Stimulated activated CD4-positive, alpha-beta T cell treated with anti-CD3 and anti-CD28 coated beads, Interleukin-2, amount 100 ng/mL, for 4 hours (primary cell): ENCODE data around the gene JMJD6.
"Not testable (repeated sequence)": the region's sequence is repeated elsewhere in the genome, so short reads cannot be mapped to it uniquely, and the experiment has no call there.

ENCODE experiments used
- DNase-seq: peaks from one replicate; pipeline ENCODE4 v3.0.0-alpha.2; 2020; ENCODE audit warnings: low read depth

The JMJD6 gene

DNA sequence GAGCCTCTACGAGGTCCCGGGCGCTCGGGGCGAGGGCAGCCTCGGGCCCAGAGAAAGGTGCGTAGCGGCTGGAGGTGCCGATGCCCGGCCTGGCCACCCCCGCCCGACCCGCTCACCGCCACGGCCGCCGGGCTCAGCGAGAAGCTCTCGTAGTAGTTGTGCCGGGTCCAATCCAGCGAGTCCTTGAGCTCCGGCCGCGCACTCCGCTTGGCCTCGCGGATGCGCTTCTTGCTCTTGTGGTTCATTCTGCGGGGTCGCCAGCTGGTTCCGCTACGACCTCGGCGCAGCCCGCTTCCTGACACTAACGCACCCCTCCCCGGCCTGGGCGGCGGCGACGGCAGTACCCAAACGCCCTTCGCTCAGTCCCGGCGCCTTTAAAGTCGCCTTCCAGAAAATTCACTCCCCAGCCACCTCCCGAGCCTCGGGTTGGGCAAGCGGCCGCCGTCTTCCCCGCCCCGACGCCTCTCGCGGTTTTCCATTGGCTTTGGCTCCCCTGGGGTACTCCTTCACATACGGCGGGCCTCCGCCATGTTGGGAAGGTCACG lies at the start of gene JMJD6:
JMJD6 (minus strand) TSS at position 376 of the 545 bp plus-strand sequence; CDS start at position 245, 131 bp downstream.
- peak; percentile 91 for DNase-seq

DNA sequence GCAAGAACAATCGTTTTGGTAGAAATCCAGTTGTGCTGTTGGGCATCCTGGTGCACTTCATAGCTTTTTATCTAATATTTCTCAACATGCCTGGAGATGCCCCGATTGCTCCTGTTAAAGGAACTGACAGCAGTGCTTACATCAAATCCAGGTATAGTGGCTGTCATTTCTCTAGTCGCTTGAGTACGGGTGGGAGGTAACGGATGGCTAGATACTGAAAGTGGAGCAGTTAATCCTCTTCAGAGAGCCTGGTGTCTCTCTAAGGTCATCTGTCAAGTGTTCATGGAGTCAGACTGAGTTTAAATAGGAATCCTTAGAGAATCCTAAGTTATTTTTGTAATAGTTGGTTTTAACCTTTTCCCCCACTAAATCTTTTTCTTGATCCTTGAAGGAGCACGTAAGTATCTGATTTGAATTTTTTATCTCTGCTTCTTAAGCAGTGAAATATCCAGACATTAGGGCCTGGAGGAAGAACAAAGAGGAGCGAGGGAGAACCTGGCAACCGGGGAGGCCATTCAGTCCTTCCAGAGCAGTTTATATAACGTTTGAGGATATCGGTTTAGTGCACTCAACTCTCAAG lies 48.7 kb upstream of the JMJD6 start:
- DNase-seq, result no peak

DNA sequence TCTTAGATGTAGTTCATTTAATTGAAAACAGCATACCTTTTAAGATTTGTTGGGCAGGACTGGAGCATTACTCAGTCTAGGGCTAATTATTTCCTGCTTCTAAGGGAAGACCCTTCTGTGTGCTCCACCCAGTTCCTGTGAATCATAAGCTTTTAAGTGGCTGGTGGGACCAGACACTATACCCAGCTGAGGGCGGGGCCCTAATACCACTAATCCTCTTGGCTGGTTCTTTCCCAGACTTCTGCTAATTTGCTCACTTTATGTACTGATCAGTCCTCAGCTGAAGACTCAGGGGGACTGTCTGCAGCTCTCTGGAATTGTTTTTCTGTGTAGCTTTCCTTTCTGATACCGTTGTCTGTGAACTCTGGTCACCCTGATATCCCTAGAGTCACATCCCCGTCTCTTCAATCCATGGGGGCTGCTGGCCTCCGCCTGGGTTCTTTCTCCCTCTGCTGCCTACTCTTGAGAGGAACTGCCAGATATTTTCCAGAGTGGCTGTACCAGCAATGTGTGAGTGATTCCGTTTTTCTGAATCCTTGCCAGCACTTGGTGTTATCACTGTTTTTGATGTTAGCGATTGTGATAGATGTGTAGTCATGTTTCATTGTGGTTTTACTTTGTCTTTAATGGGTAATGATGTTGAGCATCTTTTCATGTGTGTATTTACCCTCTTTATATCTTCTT lies 46.6 kb upstream of the JMJD6 start:
- DNase-seq, result peak; percentile 43

DNA sequence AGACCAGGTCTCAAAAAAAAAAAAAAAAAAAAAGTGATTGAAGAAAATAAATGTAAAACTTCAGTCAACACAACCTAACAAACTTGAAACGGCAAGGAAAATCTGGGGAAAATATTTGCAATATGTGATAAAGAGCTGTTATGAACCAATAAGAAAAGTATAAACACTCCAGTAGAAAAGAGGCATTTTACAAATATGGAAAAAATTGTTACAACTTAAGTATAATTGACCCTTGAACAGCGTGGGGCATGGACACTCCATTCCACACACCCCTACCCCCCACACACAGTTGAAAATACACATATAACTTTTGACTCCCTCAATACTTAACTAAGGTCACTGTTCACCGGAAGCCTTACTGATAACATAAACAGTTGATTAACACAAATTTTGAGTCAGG lies 32.2 kb upstream of the JMJD6 start:
- no peak for DNase-seq

DNA sequence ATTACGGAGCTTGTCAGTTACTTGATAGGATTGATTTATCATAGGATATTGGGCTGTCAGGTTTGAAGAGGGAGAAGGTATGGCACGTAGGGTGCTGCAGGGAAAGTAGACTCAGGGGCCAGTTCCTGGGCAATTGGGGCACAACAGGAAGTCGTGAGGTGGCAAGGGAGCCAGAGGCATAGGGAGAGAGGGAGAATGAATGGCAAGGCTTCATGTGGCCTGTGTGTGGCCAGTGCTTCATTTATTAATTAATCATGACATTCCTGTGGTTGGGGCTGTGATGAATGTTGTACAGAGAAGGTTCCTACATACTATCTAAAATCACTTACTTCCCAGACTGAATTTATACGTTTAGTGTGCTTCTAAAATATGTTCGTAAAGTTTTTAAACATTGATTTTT lies 30.9 kb upstream of the JMJD6 start:
- no peak for DNase-seq

DNA sequence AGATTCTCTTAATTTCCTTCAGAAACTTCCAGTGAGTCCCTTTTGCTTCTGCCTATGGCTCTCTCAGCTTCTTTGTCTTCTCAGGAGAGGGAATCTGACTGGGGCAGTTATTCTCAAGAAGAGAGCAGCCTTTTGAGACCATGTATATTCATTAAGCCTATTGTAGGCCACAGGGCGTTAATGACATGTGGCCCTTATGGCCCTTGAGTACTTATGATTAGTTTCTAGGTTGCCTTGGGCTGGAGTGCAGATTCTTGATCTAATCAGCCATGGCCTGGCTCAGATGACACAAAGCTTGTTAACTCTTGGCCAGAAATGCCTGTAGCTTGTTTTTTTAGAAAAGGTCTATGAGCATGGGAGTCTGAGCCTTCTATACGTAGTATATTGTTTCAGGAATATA lies 28.9 kb upstream of the JMJD6 start:
- DNase-seq, result no peak

DNA sequence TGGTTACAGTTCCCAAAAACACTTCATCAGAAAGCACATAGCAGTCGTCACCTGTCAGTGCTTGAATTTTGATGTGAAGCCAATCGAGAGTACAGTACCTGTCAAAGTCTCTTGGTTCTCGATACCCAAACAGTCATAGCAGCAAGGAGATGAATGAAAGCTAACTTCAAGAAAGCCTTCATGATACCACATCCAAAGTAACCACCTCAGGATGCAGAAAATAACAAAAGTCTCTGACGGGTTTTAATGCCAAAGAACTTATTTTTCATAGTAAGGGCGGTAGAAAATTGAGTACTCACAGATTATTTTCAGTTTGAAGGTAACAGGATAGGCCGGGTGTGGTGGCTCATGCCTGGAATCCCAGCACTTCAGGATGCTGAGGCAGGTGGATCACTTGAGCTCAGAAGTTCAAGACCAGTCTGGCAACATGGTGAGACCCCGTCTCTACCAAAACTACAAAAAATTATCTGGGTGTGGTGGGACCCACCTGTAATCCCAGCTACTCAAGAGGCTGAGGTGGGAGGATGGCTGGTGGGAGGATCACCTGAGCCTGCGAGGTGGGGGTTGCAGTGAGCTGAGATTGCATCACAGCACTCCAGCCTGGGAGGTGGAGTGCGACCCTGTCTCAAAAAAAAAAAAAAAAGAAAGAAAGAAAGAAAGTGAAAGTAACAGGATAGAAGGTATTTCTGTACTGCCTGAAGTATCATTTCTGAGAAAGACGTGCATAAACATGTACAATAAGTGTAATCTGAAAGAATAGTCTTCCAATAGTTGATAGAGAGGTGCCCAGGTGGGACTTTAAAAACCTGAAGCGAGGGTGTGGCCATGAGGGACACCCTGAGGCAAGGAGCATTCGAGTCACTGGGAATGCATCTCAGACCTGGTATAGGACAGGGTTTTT lies 26.9 kb upstream of the JMJD6 start:
- no peak for DNase-seq

DNA sequence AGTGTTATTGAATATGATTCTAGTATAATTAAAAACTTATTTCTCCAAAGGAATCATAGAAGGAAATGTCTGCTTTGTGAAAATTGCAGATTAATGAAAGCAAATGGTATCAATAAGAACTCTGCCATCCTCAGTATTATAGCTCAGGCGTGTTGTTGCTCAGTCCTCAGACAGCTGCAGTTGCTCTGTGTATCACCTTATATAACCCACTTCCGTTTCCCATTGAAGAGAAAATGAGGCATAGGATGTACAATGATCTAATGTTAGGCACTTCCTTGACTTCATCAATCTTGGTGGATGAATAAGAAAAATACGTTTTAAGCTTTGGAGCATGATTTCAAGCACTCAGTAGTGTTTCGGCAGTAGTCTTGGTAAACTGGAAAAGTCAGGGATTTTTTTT lies 25.6 kb upstream of the JMJD6 start:
- DNase-seq, result no peak

DNA sequence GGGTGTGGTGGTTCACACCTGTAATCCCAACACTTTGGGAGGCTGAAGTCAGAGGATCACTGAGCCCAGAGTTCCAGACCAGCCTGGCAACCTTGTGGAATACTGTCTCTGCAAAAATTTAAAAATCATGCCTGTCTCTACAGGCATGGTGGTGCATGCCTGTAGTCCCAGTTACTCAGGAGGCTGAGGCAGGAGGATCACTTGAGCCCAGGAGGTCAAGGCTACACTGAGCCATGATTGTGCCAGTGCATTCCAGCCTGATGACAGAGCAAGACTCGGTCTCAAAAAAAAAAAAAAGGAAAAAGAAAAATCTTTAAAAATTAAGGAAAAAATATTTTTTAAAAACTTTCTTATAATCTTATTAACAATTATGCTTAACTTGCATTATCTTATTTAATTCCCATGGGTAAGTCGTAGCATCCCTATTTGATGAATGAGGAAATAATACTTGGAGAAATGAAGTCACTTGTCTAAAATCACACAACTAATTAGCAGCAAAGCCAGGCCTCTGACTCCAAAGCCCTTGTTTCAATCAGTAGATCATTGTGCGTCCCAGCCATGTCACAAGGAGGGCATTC lies 25.1 kb upstream of the JMJD6 start:
- DNase-seq, result no peak

DNA sequence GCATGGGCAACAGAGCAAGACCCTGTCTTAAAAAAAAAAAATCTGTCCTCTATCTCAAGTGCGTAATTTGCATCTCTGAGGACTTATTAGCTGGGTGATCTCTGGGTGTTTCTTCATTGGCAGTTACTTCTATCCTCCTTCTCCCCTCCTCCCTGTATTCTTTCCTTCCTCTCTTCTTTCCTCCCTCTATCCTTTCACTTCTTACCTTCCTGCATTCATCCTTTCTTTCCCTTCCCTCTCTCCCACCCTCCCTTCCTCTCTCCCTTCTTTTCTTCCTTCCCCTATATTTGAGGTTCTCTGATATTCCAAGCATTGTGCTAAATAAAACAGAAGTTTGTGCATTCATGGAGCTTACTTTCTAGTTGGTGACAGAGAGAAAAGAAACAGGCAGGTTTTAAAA lies 22.3 kb upstream of the JMJD6 start:
- no peak for DNase-seq

DNA sequence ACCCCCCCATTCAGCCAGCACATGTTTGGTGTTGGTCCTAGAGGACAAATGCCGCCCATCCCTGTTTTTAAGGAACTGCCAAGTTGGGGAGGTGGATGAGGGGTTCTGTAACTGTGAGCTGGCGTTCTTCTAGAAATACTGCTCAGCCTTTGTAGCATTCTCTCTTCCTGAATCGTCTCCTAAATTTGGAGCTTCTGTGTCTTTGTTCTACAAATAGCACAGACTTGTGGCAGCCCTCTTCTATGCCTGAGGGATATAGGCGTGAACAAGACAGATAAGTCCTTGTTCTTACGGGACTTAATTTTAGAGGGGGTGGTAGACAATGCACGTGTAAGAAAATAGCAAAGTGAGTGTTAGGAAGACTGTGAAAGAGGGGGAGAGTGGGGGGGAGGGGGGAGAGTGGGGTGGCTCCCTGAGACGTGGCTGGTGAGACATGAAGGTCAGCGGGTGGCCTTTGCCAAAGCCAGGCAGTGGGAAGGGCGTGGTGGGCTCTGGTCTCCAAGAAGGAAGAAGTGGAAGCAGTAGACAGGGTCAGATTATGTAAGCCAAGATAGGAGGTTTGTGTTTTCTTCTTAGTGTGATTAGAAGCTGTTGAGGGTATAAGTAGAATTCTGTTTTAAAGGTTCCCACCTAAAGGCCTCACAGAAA lies 21.4 kb upstream of the JMJD6 start:
- DNase-seq, result no peak

DNA sequence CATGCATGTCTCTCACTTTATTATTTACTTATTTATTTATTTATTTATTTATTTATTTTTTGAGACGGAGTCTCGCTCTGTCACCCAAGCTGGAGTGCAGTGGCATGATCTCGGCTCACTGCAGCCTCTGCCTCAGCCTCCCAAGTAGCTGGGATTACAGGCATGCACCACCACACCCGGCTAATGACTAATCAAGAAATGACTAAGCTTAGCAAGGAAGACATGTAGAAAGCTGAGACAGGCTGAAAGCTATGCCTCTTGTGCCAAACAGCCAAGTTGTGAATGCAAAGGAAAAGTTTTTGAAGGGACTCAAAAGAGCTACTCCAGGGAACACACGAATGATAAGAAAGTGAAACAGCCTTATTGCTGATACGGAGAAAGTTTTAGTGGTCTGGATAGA lies 19.4 kb upstream of the JMJD6 start:
- DNase-seq, result not testable (repeated sequence)

DNA sequence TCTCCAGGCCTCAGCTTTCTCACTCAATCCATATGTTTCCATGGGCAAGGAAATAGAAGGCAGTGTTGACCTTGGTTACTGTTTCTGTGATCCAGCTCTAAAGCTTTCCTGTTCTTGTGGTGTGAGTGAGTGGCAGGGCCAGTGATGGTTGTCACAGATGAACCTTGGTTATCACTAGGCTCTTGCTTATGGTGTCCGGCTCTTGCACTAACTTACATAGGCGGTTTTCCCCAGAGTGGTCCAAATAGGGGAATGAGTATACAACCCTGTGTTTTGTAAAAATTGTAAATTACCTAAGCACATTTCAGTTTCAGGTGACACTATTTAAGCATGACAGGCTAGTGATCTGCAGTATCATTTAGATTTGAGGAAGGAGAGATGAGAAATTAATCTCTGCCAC lies 18.3 kb upstream of the JMJD6 start:
- no peak for DNase-seq

DNA sequence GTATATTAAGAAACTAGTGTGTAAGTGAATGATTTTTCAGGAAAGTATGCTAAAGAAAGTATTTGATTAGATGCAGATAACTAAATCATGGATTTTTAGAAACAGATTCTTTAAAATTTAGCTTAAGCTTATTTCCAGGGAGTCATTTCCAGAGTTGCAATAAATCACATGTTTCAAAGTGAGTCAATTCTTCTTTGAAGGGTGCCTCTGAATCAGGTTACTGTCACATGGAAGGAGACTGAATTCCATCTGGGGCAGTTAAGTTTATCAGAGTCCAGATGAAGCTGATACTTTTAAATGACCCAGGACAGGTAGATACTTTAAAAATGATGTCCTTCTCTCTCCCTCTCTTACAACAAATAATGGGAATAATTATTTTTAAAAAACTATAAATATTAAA lies 16.6 kb upstream of the JMJD6 start:
- no peak for DNase-seq

DNA sequence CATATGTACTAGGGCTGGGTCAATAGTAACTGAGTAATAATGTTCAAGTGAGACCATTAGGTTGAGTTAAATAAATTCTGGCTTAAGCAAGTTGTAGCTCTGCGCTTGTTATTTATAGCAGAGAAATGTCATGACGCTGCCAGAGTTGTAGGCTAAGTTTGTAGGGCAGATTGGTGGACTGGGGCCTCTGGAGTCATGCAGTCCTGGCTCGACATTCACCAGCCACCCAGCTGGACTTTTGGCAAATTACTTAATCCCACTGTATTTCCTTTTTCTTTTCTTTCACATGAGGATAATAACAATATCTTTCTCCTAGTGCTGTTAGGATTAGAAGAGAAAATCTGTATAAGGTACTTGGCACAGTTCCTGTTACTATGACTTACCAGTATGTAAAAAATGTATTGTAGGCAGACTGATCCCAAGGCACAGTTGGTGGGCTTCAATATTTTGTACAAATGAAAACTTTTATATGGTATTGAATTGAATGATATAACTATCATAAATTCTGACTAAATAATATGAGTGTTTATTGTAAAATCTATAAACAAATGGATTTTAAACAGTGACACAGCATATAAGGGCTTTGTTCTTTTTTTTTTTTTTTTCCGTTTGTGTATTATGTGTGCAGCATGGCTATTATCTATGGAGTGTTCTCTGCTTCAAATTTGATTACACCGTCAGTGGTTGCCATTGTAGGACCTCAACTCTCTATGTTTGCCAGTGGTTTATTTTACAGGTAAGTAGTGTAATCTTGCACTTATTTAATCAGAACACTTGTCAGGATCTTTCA lies 14.1 kb upstream of the JMJD6 start:
- no peak for DNase-seq

DNA sequence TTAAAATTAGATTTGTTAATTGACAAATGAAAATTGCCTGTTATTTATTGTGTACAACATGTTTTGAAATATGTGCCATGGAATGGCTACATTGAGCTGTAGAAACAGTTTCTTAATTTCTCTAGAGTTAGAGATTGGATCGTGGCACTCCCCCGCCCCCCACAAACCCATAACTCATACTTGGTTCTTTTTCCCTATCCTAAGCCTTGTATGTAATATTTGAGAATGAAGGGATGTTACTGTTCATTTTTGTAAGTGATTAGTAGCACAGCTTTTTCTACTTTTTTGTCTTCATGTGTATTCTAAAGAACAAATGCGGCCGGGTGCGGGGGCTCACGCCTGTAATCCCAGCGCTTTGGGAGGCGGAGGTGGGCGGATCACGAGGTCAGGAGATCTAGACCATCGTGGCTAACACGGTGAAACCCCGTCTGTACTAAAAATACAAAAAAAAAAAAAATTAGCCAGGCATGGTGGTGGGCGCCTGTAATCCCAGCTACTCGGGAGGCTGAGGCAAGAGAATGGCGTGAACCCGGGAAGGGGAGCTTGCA lies 13.2 kb upstream of the JMJD6 start:
- not testable (repeated sequence) for DNase-seq

DNA sequence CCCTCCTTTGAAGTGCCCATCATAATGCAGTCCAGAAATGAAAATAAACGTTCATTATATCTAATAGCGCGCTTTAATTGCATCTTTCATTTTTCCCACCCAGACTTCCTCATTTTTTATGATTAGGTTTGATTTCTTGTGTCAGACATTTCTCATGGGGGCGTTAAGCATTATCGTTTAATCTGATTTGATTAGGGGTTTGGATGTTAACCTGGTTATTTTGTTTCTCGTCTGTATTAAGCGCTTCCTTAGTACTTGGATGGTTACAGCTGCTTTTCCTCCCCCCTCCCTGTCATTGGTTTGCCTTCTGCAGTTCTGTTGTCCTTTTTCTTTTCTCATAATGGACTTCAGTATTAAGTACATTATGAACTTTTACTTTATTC lies 12.1 kb upstream of the JMJD6 start:
- DNase-seq, result no peak

DNA sequence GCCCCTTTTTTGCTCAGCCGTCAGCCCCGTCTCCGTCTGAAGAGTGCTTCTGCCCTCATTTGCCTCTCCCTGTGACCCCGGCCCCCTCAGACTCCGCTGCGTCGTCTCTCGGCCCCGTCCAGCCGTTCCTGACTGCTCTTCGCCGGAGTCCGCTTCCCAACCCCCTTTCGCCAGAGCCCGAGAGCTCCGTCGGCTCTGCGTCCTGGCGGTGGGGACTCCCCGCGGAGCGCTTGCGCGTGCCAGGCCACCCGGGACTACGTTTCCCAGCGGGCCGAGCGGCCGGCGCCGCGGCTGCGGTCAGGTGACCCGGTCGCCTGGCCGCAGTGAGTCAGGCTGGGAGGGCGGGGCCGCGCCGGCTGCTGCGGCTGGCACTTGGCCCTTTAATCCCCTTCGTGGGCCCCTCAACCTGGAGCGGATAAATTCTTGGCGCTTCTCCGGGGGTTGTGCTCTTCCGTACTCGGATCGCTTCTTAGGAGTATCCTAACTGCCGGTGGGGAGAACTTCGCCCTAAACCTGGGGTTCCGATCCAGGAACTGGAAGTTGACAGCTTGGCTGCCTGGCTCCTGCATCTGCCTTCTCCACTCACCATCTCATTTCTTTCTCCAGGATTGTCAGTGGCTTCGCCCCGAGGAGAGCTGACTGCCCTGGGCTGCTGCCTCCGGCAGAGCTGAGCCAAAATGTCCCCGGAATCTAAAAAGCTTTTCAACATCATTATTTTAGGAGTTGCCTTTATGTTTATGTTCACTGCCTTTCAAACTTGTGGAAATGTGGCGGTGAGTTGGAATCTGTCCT lies 11.5 kb upstream of the JMJD6 start, which contains the start of gene MFSD11:
MFSD11 (plus strand) TSS at position 444 of the 792 bp plus-strand sequence; CDS start at position 678, 234 bp downstream.
- peak; percentile 85 for DNase-seq

DNA sequence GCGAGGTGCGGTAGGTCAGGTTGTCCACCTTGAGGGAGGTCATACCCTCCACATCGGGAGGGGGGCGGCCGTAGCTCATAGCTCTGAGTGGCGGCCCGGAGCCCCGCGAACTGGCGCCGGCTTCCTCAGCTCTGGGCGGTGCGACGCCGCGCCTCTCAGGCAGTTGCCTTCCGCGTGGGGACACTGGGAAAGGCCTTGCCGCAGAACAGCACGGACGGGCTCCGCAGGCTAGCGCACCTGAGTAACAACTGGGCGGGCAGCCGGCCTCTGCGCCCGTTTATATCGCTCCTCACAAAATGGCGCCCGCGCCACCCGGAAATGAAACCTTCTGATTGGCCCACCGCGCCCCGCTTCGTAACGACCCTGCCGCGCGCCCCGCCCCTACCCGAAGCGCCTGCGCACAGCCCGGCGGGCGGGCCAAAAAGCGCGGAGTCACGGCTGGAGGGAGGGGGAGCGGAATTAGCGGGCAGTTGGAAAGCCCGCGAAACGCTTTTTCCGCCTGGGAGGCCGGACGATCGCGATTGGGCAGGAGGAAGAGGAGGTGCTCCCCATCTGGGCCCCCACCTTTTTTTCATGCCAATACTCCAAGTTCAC lies 10.8 kb upstream of the JMJD6 start, which contains the start of gene SRSF2:
SRSF2 (minus strand) TSS at position 250 of the 594 bp plus-strand sequence; CDS start at position 79, 171 bp downstream.
- peak; percentile 97 for DNase-seq
